Stimulated activated CD8-positive, alpha-beta memory T cell treated with anti-CD3 and anti-CD28 coated beads, Interleukin-12 subunit alpha, Interleukin-12 subunit beta, amount 100 ng/mL, for 24 hours (primary cell): ENCODE data around the gene INPP5E.

ENCODE experiments used
- DNase-seq: peaks from one replicate; pipeline ENCODE4 v3.0.0-alpha.2; 2020; ENCODE audit errors: extremely low read depth

Gene INPP5E

DNA sequence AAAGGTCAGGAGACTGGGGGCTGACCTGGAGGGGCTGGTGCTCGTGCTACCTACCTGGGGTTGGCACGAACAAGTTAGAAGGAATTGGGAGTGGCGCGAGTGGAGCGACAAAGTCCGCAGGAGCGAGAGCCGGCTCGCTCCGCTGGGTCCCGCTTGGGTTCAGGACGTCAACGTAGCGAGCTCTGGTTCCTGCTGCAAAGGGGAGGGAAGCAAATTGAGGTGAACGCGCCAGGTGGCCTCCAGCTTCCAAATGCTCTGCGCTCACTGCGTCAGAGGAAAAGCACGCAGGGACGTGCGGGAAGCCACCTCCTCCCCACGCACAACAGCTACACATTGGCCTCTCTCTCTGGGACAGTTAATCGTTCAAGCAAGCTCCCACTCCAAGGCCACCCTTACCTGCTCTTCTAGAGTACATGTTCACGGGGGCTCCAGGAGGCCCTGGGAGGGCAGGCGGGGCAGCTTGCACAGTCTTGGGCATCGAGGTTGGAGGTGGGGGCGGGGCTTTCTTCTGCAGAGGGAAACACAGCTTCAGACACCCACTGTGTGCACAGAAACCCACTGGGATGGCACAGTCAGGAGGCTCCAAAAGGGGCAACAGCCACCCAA lies 7.6 kb upstream of the INPP5E start:
- no peak for DNase-seq

DNA sequence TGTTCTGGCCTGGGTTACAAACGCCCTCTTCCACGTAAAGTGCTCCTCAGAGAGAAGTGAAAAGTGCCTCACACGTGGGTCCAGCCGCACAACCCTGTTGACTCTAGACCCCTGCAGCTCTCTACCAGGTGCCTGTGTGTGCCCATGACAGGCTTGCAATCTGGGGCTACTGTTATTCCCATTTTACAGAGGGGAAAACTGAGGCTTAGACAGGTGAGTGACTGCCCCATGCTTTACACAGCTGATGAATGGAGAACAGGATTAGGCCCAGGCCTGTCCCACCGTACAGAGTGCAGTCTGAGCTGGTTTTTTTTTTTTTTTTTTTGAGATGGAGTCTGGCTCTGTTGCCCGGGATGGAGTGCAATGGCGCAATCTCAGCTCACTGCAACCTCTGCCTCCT lies 6.2 kb upstream of the INPP5E start:
- no peak for DNase-seq

DNA sequence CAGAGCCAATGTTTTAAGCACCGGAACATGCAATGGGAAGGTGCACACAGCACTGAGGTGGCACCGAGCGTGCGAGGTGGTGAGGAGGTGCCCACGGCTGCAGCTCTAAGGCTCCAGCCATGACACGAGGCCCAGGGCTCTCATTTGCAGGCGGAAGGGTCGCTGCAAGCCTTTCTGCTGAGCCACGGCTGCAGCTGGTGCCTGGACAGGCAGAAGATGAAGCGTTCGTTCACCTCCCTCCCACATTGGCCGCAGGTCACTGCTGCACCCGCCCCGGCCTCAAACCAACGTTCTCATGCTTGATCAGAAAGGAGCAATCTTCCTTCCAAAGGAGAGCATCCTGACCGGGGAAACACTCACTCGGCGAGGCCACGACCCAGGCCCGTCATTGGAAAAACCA lies 4.5 kb upstream of the INPP5E start:
- DNase-seq = no peak

DNA sequence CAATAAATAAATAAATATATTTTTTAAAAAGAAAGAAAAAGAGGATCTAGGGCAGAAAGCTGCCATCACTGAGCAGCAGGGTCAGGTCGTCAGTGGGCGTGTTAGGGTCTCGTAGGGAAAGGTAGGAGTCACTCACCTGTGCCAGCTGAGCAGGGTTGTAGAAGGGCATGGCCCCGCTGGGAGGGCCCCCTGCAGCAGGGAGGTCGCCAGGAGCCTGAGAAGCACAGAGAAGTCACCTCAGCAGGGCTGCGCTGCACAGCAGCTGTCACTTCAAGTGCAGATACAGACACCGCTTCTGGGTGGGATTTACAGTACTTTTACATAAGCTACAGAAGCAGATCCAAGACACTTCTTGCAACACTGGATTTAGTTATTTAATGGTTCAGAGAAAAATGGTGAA lies 4.0 kb upstream of the INPP5E start:
- DNase-seq = no peak

DNA sequence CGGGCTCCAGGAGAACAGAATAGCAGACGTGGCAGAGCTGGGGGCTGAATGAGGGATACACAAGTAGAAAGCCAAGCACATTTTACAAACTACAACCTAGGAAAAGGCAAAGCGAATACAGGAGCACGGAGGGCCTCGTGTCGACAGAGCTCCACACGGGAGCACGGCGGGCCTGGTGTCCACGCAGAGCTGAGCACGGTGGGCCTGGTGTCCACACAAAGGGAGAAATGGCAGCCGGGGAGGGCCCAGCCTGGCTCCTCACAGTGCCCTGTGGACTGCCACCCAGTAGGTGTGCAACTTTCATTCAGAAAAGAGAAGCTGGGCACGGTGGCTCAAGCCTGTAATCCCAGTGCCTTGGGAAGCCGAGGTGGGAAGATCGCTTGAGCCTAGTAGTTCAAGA lies 3.4 kb upstream of the INPP5E start:
- DNase-seq = no peak

DNA sequence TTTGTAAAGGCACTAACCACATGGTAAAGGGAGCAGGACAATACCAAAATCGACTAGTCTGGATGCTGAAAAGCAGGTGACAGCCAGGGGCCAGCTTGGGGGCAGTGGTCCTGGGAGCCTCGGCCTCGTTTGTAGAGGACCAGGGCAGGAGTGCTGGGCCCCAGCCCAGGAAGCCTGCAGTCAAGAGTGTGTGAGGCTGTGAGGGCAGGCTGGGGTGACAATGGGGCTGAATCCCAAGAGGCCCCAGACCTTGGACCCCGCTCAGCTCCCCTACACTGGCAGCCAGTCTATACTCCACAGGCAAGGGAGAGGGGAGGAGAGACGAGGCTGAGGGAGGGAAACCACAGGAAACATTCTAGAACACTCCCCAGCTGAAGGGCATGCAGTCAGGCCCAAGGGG lies 2.6 kb upstream of the INPP5E start:
- no peak for DNase-seq

DNA sequence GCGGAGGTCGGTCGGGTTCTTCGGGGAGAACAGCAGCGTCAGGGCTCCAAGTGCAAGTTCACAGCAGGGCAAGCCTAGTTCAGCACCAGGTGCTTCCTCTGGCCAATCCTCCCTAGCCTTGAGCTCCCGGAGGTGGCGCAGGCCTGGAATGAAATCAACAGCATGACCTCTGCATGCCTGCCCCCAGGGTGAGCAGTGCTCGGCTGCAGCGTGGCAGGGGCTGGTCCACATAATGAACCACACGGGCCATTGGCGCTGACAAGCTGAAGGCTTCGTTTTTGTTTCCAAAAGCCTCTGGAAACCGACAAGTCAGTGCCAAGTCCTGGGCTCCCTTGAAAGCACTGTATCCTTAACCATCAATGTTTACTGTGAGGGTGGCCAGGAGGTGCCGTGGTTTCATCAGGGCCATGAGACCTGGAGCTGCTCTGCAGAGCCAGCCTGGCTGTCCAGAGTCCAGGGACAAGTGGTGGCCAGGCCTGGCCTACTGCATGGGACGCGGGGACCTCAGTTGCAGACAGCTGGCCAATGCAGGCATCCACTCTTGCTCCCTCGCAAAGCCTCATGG lies 2.1 kb upstream of the INPP5E start:
- no peak for DNase-seq

DNA sequence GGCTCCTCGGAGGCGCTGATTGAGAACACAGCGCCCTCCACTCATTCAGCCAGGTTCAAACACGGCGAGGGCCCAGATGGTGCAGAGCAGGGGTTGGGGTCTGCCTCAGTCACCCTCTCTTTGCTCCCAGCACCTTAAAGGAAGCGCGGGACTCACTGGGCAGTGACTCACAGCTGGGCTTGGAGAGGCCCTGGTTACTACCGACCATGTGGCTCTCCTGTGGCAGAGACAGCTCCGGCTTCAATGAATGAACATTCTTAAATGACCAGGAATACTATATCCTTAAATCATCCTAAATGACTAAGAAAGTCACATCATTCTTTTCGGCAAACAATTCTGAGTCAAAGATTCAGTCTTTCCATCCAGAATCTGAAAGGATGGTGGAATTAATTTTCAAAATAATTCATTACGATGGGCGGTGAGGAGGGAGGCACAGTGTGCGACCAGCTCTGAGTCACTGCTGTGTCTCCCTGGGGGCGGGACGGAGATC lies 1.6 kb upstream of the INPP5E start:
- no peak for DNase-seq

DNA sequence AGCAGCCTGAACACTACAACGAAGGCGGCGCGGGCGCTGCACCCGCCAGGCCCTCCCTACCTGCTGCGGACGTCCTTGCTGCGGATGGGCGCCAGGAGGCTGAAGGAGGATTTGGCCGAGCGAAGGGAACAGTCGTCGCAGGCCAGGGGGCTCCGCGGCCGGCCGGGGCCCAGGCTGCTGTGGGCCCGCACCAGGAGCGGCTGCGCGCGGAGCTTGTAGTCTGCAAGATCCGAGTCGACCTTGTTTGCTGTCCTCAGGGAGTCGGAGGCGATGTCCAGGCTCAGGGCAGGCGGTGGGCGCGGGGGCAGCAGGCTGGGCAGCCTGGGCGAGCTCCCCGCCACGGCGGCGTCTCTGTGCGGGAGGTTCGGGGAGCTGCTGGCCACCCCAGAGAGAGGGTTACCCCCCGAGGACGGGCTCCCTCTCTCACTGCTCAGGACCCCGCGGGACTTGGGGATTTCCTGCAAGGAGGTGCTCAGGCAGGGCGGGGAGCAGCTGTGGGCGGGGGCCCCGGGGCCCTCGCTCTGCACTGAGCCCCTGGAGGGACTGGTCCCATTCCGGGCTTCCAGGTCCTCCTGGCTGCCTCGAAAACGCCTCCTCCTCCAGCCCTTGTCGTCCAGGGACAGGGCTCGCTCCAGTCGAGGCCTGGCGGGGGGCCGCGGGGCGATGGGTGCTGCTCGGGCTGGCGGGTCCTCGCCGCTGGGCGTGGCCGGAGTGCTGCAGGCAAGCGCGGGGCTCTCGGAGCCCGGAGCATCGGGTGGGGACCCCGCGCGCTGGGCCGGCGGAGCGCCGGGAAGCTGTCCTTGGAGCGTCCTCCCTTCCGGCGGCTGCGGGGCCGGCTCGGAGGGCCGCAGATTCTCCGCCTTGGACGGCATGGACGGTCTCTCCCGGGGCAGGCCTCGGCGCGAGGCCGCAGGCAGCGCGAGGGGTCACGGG lies 831 bp downstream of the INPP5E start:
- DNase-seq = peak; percentile 33

DNA sequence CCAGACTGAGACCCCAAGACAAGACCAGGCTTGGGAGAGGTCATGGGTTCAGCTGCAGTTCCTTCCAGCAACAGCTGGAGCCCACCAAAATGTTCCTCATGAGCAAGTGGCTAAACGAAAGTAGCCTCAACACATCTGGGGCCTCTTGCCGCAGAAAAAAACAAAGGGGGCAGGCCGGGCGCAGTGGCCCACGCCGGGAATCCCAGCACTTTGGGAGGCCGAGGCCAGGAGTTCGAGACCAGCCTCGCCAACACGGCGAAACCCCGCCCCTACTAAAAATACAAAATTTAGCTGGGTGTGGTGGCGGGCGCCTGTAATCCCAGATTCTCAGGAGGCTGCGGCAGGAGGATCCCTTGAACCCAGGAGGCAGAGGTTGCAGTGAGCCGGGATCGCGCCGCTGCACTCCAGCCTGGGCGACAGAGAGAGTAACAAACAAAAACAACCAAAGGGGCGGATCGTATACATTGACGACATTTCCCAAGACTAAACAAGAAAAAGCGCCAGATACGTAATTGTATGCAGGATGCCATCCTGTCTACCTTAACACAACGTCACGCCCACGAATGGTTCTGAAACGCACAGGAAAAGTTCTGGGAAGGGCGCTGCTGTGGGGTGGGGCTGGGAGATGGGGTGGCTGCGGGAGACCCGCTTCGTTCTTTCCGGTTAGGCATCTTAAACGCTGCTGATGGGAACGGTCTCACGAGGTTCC lies 1.7 kb downstream of the INPP5E start:
- no peak for DNase-seq

DNA sequence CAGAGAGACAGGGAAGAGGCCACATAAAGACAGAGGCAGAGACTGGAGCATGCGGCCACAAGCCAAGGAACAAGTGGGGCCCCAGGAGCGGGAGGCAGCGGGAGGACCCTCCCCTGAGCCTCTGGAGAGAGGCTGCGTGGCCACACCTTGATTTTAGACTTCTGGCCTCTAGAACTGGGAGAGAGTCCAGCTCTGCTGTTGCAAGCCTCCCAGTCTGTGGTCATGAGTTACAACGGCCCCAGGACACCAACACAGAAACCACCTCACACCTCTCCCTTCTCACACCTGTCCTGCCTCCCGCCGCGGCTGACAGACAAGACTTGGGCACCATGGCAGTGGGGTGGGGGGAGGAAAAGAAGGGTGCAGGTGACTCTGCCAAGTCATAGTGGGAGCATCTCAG lies 2.2 kb downstream of the INPP5E start:
- DNase-seq = no peak

DNA sequence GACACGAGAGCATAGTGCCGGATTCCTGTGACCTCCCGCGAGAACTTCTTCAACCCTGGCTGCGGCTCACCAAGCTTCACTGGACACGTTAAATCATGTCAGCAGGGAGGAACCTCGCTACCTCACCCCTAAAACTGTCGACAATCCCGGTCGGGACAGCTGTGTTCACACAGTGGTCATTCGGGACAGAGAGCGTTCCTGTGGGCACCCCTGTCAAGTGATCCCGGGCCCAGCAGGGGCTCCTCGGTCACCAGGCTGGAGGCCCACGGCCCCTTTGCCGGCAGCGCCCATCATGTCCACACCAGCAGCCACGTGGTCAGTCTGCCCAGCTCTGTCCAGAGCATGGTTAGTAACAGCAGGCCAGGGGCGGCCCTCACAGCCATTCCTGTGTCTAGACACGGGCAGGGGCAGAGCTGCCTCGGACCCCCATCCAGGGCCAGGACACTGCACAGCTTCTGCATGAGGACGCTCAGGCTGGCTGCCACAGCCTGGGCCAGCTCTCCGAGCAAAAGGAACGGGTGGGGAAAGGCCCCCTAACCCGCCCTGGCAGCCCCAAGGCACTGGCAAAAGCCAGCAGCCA lies 3.5 kb downstream of the INPP5E start:
- no peak for DNase-seq

DNA sequence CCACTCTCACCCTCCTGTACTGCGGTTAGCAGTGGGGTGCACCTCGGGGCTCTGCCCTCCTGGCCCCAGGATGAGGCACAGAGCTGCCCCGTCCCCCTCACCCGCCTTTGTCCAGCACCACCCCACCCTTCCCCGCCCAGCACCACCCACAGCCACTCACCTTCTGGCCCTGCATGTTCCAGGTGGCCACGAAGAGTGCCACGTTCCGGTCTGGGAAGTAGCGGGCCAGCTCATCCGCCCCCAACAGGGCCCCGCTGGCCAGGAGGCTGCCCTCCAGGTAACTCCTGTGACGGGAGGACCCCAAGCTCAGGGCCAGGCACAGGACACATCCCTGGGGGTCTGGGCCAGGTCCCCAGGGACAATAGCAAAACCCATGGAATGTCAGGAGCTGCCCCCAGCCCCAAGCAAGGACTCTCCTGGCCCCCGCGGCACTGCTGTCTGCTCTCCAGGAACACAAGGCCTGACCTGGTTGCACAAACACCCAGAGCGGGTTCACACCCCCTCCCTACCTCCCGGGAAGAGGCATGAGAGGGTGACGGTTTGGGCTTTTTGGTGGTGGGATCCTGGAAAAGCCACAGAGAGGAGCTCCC lies 5.0 kb downstream of the INPP5E start:
- no peak for DNase-seq

DNA sequence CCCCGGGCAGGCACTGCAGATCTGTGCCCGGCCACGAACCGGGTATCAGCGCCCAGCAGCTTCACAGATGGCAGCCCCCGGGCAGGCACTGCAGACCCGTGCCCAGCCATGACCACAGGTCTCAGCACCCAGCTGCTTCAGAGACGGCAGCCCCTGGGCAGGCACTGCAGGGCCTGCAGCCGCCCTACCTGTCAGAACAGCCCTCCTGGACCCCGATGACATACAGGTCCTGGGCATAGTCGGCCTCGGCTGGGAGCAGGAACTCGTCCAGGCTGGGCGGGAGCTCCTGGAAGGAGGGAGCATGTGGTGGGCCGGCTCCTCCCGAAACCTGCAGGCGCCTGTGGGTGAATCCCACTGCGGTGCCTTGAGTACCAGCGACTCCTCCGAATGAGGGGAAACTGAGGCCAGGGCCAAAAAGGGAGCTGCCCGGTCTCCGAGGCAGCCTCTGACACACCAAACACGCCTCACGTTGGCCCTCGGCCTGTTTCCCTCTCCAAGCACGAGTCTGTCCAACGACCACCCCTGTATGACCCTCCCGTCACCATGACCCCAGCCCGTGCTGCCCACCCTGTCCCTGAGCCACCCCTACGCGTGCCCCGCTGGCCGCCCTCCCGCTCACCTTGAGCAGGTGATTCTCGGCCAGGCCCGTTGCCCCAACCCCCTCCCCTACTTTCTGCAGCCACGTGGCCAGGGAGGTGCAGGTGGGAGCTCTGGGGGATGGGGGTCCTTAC lies 5.6 kb downstream of the INPP5E start:
- DNase-seq = no peak

DNA sequence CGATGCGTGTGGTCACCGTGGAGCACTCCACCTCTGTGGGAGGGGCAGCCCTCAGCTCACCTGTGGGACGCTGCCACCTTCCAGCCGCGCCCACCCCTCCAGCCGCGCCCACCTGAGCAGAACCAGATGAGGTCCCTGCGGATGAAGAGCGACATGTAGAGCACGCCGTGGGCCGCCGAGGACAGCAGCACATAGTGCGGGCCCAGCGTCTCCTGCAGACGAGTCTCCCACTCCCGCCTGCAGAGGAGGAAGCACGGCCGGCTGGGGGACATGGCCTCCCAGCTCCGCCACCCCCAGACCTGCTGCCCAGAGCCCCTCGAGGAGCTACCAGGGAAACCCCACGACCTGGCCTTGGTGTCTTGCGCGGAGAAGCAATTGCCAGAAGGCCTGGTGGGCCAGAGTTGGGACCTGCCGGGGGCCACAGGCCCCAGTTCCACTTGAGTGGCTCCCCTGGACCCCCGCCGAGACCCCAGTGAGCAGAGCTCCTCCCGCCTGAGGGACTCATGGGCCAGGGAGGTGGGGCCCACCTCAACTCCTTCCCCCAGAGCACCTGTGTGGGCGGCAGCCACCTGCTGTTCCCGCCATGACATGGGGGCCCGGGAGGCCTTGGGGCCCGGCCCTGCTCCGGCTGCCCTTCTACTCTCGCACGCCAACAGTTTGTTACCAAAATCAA lies 6.5 kb downstream of the INPP5E start:
- no peak for DNase-seq

DNA sequence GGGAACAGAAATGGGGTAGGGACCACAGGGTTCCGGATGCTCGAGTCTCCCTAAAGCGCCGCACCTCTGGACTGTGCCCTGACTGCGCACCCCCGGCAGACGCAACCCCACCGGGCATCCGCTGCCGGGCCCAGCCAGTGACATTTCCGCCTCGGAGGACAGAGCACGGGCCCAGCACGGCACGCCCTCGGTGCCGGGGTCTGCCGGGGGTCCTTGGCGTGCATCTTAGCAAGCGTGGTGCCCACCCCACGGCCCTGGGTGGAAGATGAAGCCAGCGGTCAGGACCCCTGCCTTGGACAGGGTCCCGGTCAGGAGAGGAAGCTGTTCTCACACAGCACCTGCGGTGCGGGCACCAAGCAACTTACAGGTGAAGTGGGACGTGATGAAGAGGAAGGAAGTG lies 7.1 kb downstream of the INPP5E start:
- DNase-seq = no peak

DNA sequence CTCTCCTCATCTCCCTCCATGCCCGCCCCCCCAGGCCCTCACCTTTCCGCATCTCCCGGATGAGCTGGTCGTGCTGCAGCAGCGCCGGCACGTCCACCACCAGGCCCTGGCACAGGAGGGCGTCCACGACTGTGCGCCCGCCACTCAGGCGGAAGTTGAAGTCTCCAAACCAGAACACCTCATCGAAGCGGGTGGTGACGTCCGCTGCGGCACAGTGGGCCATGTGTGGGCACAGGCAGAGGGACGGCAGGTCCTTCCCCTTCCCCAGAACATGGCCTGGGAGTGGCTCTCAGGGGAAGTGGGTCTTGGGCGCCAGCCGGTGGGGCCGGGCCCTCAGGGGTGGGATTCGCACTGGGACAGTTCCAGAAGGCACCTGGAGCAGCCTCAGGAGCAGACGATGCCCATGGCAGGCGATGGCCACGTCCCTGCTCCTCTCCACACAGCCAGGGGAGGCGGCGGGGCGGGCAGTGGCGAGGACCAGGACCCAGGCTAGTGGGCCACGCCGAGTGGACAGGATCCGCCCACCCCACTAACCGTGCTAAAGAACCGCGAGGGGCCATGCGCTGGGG lies 7.8 kb downstream of the INPP5E start:
- no peak for DNase-seq

DNA sequence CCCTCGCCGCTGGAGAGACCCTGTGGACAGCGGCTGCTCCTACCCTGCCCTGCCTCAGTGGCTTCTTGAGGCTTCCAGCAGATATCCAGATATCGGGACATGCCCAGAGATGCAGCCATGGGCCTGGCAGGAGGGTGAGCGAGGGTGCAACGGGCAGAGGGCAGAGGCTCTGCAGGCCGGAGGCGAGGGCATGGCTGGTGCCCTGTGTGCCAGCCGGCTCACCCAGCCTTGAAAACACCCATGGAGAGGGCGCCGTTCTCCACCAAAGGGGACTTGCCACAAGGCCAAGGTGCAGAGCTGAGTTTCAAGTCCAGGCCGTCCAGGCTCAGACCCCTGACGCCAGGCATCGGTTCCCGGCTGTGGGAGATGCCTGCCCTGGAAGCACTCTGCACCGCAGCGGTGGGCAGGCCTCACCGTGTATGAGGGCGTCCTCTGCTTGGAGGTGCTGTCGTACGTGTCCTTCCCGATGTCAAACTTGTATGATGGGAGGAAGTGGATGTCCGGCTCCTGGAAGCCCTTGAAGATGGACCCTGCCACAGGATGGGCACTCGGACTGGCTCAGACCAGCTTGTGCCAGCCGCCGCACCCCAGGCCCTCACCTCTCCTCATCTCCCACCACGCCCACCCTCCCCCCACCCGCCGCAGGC lies 8.9 kb downstream of the INPP5E start:
- DNase-seq = no peak

DNA sequence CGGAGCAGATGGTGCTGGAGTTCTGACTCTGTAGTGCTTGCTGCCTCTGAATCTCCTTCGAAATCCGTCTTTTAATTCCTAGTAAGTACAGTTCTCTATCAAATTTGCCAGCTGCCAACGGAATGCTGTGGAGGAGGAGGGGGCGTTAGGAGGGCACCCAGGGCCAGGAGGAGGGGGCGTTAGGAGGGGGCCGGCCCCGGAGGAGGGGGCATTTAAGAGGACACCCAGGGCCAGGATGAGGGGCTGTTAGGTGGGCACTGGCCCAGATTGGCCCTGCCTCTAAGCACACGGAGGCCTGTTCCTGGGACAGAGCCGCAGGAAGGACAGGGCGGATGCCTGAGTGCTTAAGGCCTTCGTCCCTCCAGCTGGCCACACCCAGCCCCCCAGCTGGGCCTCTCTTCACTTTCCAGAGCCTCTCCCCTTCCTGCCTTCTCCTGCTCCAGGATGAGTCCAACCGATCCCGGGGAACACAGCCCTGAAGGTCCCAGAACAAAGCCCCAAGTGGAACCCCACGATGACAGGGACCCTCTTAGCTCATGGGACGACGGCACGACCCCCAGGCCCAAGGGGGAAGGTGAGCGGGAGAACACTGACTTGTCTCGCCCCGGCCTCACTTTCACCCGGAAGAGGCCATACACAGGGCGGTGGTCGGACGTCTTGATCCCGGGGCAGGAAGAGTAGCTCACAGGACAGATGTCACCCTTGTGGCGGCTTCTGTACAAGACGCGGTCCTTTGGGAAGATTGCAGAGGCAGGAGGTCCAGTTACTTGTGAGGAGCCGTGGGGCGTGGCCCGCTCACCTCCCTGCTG lies 9.8 kb downstream of the INPP5E start:
- DNase-seq = no peak
